ENCODE data around the gene CIC. TPM values are rescaled to one million over a fixed set of nuclear protein-coding genes. Genes with fewer than 3 reads are reported as not detected.
A peak's percentile ranks its signal among the peaks of the same experiment; 100 is the strongest.

CIC gene
- total and polyA plus RNA-seq, 2 of the 13 experiments (the other 11 are each of a cell fraction or from before 2014, with no cell fraction given) = 5.9 to 8.0 TPM

GRCh38 chr19:42242512-42243409 is 26.3 kb upstream of the CIC start, which contains the start of gene GSK3A (continued):
- TF ChIP-seq PRDM10 (CRISPR knock-in tag; IDR thresholded peaks at IDR 0.05; ENCODE audit: low read depth) (peak; percentile 64; the same call in 1 of the 2 replicates), ZNF816 (CRISPR knock-in tag; IDR thresholded peaks at IDR 0.05; ENCODE audit: borderline replicate concordance) (no peak), SMYD3 (CRISPR knock-in tag; IDR thresholded peaks at IDR 0.05) (no peak), AGO1 (IDR thresholded peaks at IDR 0.05; ENCODE audit: low read depth, low read length, poor library complexity, severe bottlenecking) (peak; percentile 78), E2F2 (CRISPR knock-in tag; IDR thresholded peaks at IDR 0.05; ENCODE audit: borderline replicate concordance) (peak; percentile 46; the same call in 1 of the 2 replicates), ZNF549 (CRISPR knock-in tag; IDR thresholded peaks at IDR 0.05) (no peak), DMTF1 (CRISPR knock-in tag; IDR thresholded peaks at IDR 0.05) (no peak), HOXA3 (CRISPR knock-in tag; IDR thresholded peaks at IDR 0.05) (peak; percentile 81), NCOR1 (IDR thresholded peaks at IDR 0.05; ENCODE audit: borderline replicate concordance, low read length) (0 out of 2 replicates have a peak, but pooled peaks have one; percentile 14), HNRNPLL (IDR thresholded peaks at IDR 0.05; ENCODE audit: low read depth, low read length, poor library complexity, severe bottlenecking) (peak; percentile 97), ZNF501 (CRISPR knock-in tag; IDR thresholded peaks at IDR 0.05) (peak; percentile 93), FIP1L1 (IDR thresholded peaks at IDR 0.05; ENCODE audit: borderline replicate concordance, insufficient read depth, low read depth, low read length) (0 out of 2 replicates have a peak, but pooled peaks have one; percentile 23), KLF12 (CRISPR knock-in tag; IDR thresholded peaks at IDR 0.05; ENCODE audit: borderline replicate concordance) (peak; percentile 65), NONO (IDR thresholded peaks at IDR 0.05) (no peak), NONO (CRISPR knock-in tag; conservative IDR thresholded peaks at IDR 0.05) (0 out of 2 replicates have a peak, but pooled peaks have one; percentile 29), SALL1 (CRISPR knock-in tag; IDR thresholded peaks at IDR 0.05) (peak; percentile 17), ZNF766 (CRISPR knock-in tag; IDR thresholded peaks at IDR 0.05; ENCODE audit: borderline replicate concordance) (peak; percentile 49; the same call in 1 of the 2 replicates), PHB2 (IDR thresholded peaks at IDR 0.05; ENCODE audit: partially characterized antibody) (no peak)
